Activated naive CD4-positive, alpha-beta T cell treated with anti-CD3 and anti-CD28 coated beads, Interleukin-2, amount 50 U/mL, for 72 hours (primary cell): ENCODE data around the gene PKN1. TPM values are rescaled to one million over a fixed set of nuclear protein-coding genes. Genes with fewer than 3 reads are reported as not detected.
"Not testable (repeated sequence)": the region's sequence is repeated elsewhere in the genome, so short reads cannot be mapped to it uniquely, and the experiment has no call there.

Experiments used
- ATAC-seq, 2 donors: fragments of 150-1000 bp; cut with Tn5 transposase; 2 replicates each; pipeline ENCODE4 v1.10.0; 2021; ENCODE audit warnings: mild to moderate bottlenecking in 2 of 2, moderate library complexity in 2 of 2
- DNase-seq, 2 donors: peaks; one replicate each; pipeline ENCODE4 v3.0.0; 2021 to 2022; ENCODE audit warnings: low spot score in 2 of 2
- H3K27ac Mint-ChIP-seq, 2 donors: one replicate each; pipeline ENCODE4 v1.8.0; 2022; ENCODE audit warnings: mild to moderate bottlenecking in 2 of 2, mixed read lengths in 2 of 2
- H3K36me3 Mint-ChIP-seq, 2 donors: one replicate each; pipeline ENCODE4 v1.8.0; 2022; ENCODE audit warnings: mixed read lengths in 2 of 2
- H3K9me3 Mint-ChIP-seq, 2 donors: one replicate each; pipeline ENCODE4 v1.8.0; 2022; ENCODE audit warnings: mixed read lengths in 2 of 2
- total RNA-seq, 2 donors: library from RNA; stranded (reverse); gene quantifications; one replicate each; pipeline ENCODE4 v1.2.3, GENCODE V29; 2022

The PKN1 gene
- total RNA-seq: 100 to 1,000 TPM; 105 to 192 TPM

GRCh38 chr19:14432791-14433553 lies at the start of gene PKN1:
Gene PKN1, plus strand, starts transcription at chr19:14433306. Its CDS starts 216 bp downstream, at chr19:14433522.
- no peaks in the 10 kb centered on the region for H3K9me3 Mint-ChIP-seq
- H3K27ac Mint-ChIP-seq: peak within 1 kb of the TSS; percentile 82 to 95
- DNase-seq (peak in 1 of 2 donors; percentile 70), ATAC-seq (peak; percentile 39 to 66)
- no peaks in the 10 kb centered on the region for H3K36me3 Mint-ChIP-seq

- peak overlapping the region; percentile 96 to 97 for H3K27ac Mint-ChIP-seq
- ATAC-seq (peak; percentile 39 to 40), DNase-seq (peak in 1 of 2 donors; percentile 87)
- no peaks in the 10 kb centered on the region for H3K9me3 Mint-ChIP-seq
- H3K36me3 Mint-ChIP-seq: peaks cover 42 to 46% of the 10 kb centered on the region in 2 donors
Observed at GRCh38 chr19:14383661-14384555, 49.2 kb upstream of the PKN1 start.

GRCh38 chr19:14385492-14385891 lies 47.6 kb upstream of the PKN1 start:
- H3K27ac Mint-ChIP-seq: peak overlapping the region; percentile 96 to 97
- no peaks in the 10 kb centered on the region for H3K9me3 Mint-ChIP-seq
- DNase-seq (no peak), ATAC-seq (no peak)
- peaks cover 43 to 49% of the 10 kb centered on the region in 2 donors for H3K36me3 Mint-ChIP-seq

- peak overlapping the region; percentile 72 to 82 for H3K27ac Mint-ChIP-seq
- DNase-seq: no peak
- no peaks in the 10 kb centered on the region for H3K9me3 Mint-ChIP-seq
- ATAC-seq: no peak
- peaks cover 9 to 29% of the 10 kb centered on the region in 2 donors for H3K36me3 Mint-ChIP-seq
Observed at GRCh38 chr19:14390548-14390947, 42.6 kb upstream of the PKN1 start.

GRCh38 chr19:14391156-14391821 lies 41.8 kb upstream of the PKN1 start:
- no peaks in the 10 kb centered on the region for H3K9me3 Mint-ChIP-seq
- no peak for DNase-seq
- ATAC-seq: no peak
- peaks cover 11 to 32% of the 10 kb centered on the region in 2 donors for H3K36me3 Mint-ChIP-seq
- H3K27ac Mint-ChIP-seq: peak overlapping the region; percentile 72 to 82

- ATAC-seq (peak in 1 of 2 donors; percentile 6), DNase-seq (no peak)
- no peaks in the 10 kb centered on the region for H3K9me3 Mint-ChIP-seq
- peak overlapping the region; percentile 90 to 97 for H3K27ac Mint-ChIP-seq
- peaks cover 28 to 50% of the 10 kb centered on the region in 2 donors for H3K36me3 Mint-ChIP-seq
Observed at GRCh38 chr19:14393329-14393728, 39.8 kb upstream of the PKN1 start.

- DNase-seq: no peak
- peak in 1 of 2 donors; percentile 14 for ATAC-seq
- Mint-ChIP-seq H3K9me3 (no peaks in the 10 kb centered on the region), H3K27ac (peak overlapping the region; percentile 90 to 97), H3K36me3 (peaks cover 28 to 49% of the 10 kb centered on the region in 2 donors)
Observed at GRCh38 chr19:14394167-14394566, 38.9 kb upstream of the PKN1 start.

- Mint-ChIP-seq H3K27ac (peak overlapping the region; percentile 89 to 90), H3K36me3 (peaks cover 28 to 49% of the 10 kb centered on the region in 2 donors), H3K9me3 (no peaks in the 10 kb centered on the region)
- no peak for DNase-seq
- ATAC-seq: peak in 1 of 2 donors; percentile 4
Observed at GRCh38 chr19:14395262-14395661, 37.8 kb upstream of the PKN1 start.

- ATAC-seq: peak in 1 of 2 donors; percentile 13
- peaks cover 24 to 46% of the 10 kb centered on the region in 2 donors for H3K36me3 Mint-ChIP-seq
- peak overlapping the region in 1 of 2 donors; percentile 90 for H3K27ac Mint-ChIP-seq
Observed at GRCh38 chr19:14395710-14396336, 37.3 kb upstream of the PKN1 start.

GRCh38 chr19:14396730-14397129 lies 36.4 kb upstream of the PKN1 start:
- DNase-seq, H3K9me3 Mint-ChIP-seq: not testable (repeated sequence)
- peak in 1 of 2 donors; percentile 66 for ATAC-seq
- H3K27ac Mint-ChIP-seq: peak overlapping the region; percentile 90 to 91
- peaks cover 27 to 51% of the 10 kb centered on the region in 2 donors for H3K36me3 Mint-ChIP-seq

More at GRCh38 chr19:14395710-14396336, 37.3 kb upstream of the PKN1 start:
- no peak for DNase-seq
- no peaks in the 10 kb centered on the region for H3K9me3 Mint-ChIP-seq

GRCh38 chr19:14397168-14397567 lies 35.9 kb upstream of the PKN1 start:
- not testable (repeated sequence) for DNase-seq, H3K9me3 Mint-ChIP-seq, ATAC-seq
- Mint-ChIP-seq H3K36me3 (peaks cover 27 to 52% of the 10 kb centered on the region in 2 donors), H3K27ac (peak overlapping the region; percentile 90 to 91)

GRCh38 chr19:14400951-14401431 lies 32.1 kb upstream of the PKN1 start:
- peak overlapping the region; percentile 73 to 82 for H3K27ac Mint-ChIP-seq
- no peak for DNase-seq
- no peaks in the 10 kb centered on the region for H3K9me3 Mint-ChIP-seq
- peak in 1 of 2 donors; percentile 5 for ATAC-seq
- H3K36me3 Mint-ChIP-seq: peaks cover 45 to 63% of the 10 kb centered on the region in 2 donors

GRCh38 chr19:14401468-14402195 lies 31.5 kb upstream of the PKN1 start:
- peaks cover 43 to 62% of the 10 kb centered on the region in 2 donors for H3K36me3 Mint-ChIP-seq
- ATAC-seq (no peak), DNase-seq (no peak)
- peak overlapping the region; percentile 73 to 82 for H3K27ac Mint-ChIP-seq
- no peaks in the 10 kb centered on the region for H3K9me3 Mint-ChIP-seq

GRCh38 chr19:14402332-14403144 lies 30.6 kb upstream of the PKN1 start:
- no peak for ATAC-seq
- Mint-ChIP-seq H3K36me3 (peaks cover 42 to 62% of the 10 kb centered on the region in 2 donors), H3K27ac (peak overlapping the region; percentile 22 to 73), H3K9me3 (no peaks in the 10 kb centered on the region)
- no peak for DNase-seq
